ENCODE results near the gene MYBPC3.

MYBPC3 gene

GRCh38 chr11:47383071-47383470 is 30.6 kb upstream of the MYBPC3 start:
- no peak for DNase-seq

GRCh38 chr11:47380078-47380477 is 27.6 kb upstream of the MYBPC3 start:
- no peak for DNase-seq

- no peak for DNase-seq
Observed at GRCh38 chr11:47379317-47379716, 26.8 kb upstream of the MYBPC3 start.

- DNase-seq, result no peak
Observed at GRCh38 chr11:47378836-47379170, 26.3 kb upstream of the MYBPC3 start.

GRCh38 chr11:47378010-47378835 is 25.7 kb upstream of the MYBPC3 start, which contains the start of gene SPI1:
Gene SPI1 (minus strand): TSS chr11:47378547. CDS start chr11:47378353, 194 bp downstream.
- DNase-seq, result no peak

- no peak for DNase-seq
Observed at GRCh38 chr11:47377571-47378009, 25.1 kb upstream of the MYBPC3 start.

- DNase-seq, result no peak
Observed at GRCh38 chr11:47376525-47377371, 24.2 kb upstream of the MYBPC3 start.

GRCh38 chr11:47376107-47376524 is 23.6 kb upstream of the MYBPC3 start:
- DNase-seq, result no peak

GRCh38 chr11:47375546-47376085 is 23.1 kb upstream of the MYBPC3 start:
- no peak for DNase-seq

GRCh38 chr11:47375020-47375419 is 22.5 kb upstream of the MYBPC3 start:
- DNase-seq, result no peak

- DNase-seq, result no peak
Observed at GRCh38 chr11:47374720-47375019, 22.2 kb upstream of the MYBPC3 start.

- DNase-seq, result peak; percentile 16
Observed at GRCh38 chr11:47373876-47374719, 21.6 kb upstream of the MYBPC3 start.

GRCh38 chr11:47372422-47372821 is 19.9 kb upstream of the MYBPC3 start:
- DNase-seq, result no peak

GRCh38 chr11:47369676-47370075 is 17.2 kb upstream of the MYBPC3 start:
- DNase-seq, result no peak

- no peak for DNase-seq
Observed at GRCh38 chr11:47366020-47366490, 13.6 kb upstream of the MYBPC3 start.

GRCh38 chr11:47361419-47361818 is 8.9 kb upstream of the MYBPC3 start:
- DNase-seq, result no peak

- DNase-seq, result no peak
Observed at GRCh38 chr11:47360341-47360740, 7.8 kb upstream of the MYBPC3 start.

GRCh38 chr11:47359586-47359985 is 7.1 kb upstream of the MYBPC3 start:
- no peak for DNase-seq

- DNase-seq, result no peak
Observed at GRCh38 chr11:47359162-47359561, 6.7 kb upstream of the MYBPC3 start.

GRCh38 chr11:47358731-47359051 is 6.2 kb upstream of the MYBPC3 start:
- DNase-seq, result no peak

- DNase-seq, result no peak
Observed at GRCh38 chr11:47357985-47358730, 5.7 kb upstream of the MYBPC3 start.

- no peak for DNase-seq
Observed at GRCh38 chr11:47356998-47357329, 4.5 kb upstream of the MYBPC3 start.
